Endothelial cell of umbilical vein (primary cell): ENCODE measurements around the gene GAL. TPM values are rescaled to one million over a fixed set of nuclear protein-coding genes. Genes with fewer than 3 reads are reported as not detected.

Experiments
- BruUV-seq: library from RNA; stranded (reverse); fragments of 400-500 nt; replicated peaks from 2 replicates; lab custom pipeline; 2021; lab: Mats Ljungman, UMichigan
- CTCF ChIA-PET: fragments of 300-600, 350-600 bp; sonication (Branson Sonifier 250); formaldehyde crosslinking; loops from one replicate; lab custom pipeline; 2021; ENCODE audit warnings: antibody characterized with exemption, inconsistent platforms; lab: Charles Lee
- POLR2A ChIA-PET: fragments of 300-600, 350-600 bp; sonication (Branson Sonifier 250); formaldehyde crosslinking; loops from one replicate; lab custom pipeline; 2021; ENCODE audit warnings: antibody characterized with exemption, inconsistent platforms; lab: Charles Lee
- DNase-seq: peaks from one replicate; pipeline ENCODE4 v3.0.0-alpha.2; 2011; ENCODE audit warnings: low read depth, low spot score
- FAIRE-seq: peaks from 2 replicates; lab custom pipeline; 2011; peaks lifted over from hg19 to GRCh38; lab: Jason Lieb, UNC
- H2AFZ ChIP-seq: 2 replicates; pipeline ENCODE4 v1.6.0; 2012; ENCODE audit warnings: low read depth, low read length, control low read depth, inconsistent platforms
- H3K27ac ChIP-seq: 2 replicates; pipeline ENCODE4 v1.5.1; 2011; ENCODE audit warnings: low read depth, mild to moderate bottlenecking, control low read depth, low read length, moderate library complexity; ENCODE audit not compliant: insufficient read depth
- H3K27me3 ChIP-seq, 2 experiments: 2 replicates each; pipeline versions ENCODE4 v1.6.0 to v1.6.1; 2011; ENCODE audit warnings: low read length in 2 of 2, mixed read lengths in 1 of 2; ENCODE audit not compliant: control insufficient read depth in 2 of 2, insufficient read depth in 2 of 2
- H3K36me3 ChIP-seq, 2 experiments: 2 replicates in 1 of 2; 3 replicates in 1 of 2; pipeline ENCODE4 v1.5.1; 2011; ENCODE audit warnings: low read length in 2 of 2, mild to moderate bottlenecking in 1 of 2, moderate library complexity in 1 of 2; ENCODE audit not compliant: control insufficient read depth in 2 of 2, insufficient read depth in 2 of 2; ENCODE audit errors: extremely low read depth in 1 of 2
- H3K4me1 ChIP-seq: 3 replicates; pipeline ENCODE4 v1.5.1; 2011; ENCODE audit warnings: mild to moderate bottlenecking, low read length; ENCODE audit not compliant: control insufficient read depth, insufficient read depth; ENCODE audit errors: extremely low read depth
- H3K4me2 ChIP-seq: 2 replicates; pipeline ENCODE4 v1.6.1; 2011; ENCODE audit warnings: low read length, control low read depth, mixed read lengths; ENCODE audit not compliant: insufficient read depth
- H3K4me3 ChIP-seq, 3 experiments: fragments of 200-600 bp in 1 of 3; sonication (generic), shearing (Covaris generic) in 1 of 3; replicated peaks in 1 of 3; 2 replicates each; pipeline ENCODE4 v1.5.1; 2011 to 2016; ENCODE audit warnings: control low read depth in 3 of 3, low read length in 3 of 3, mild to moderate bottlenecking in 2 of 3, inconsistent platforms in 1 of 3, low read depth in 1 of 3, moderate library complexity in 1 of 3; ENCODE audit not compliant: insufficient read depth in 1 of 3
- H3K79me2 ChIP-seq: 2 replicates; pipeline ENCODE4 v1.6.0; 2012; ENCODE audit warnings: low read length, inconsistent platforms; ENCODE audit not compliant: control insufficient read depth, insufficient read depth
- H3K9ac ChIP-seq: replicated peaks from 2 replicates; pipeline ENCODE3; 2011; ENCODE audit warnings: low read length, control low read depth; ENCODE audit not compliant: insufficient read depth; ENCODE audit errors: extremely low read depth
- H3K9me1 ChIP-seq: replicated peaks from 3 replicates; pipeline ENCODE4 v1.6.0; 2011; ENCODE audit warnings: mild to moderate bottlenecking, low read length; ENCODE audit not compliant: control insufficient read depth, insufficient read depth; ENCODE audit errors: extremely low read depth
- H3K9me3 ChIP-seq: replicated peaks from 2 replicates; pipeline ENCODE4 v1.5.1; 2012; ENCODE audit warnings: low read length, inconsistent platforms; ENCODE audit not compliant: control insufficient read depth, insufficient read depth
- H4K20me1 ChIP-seq: replicated peaks from 2 replicates; pipeline ENCODE3; 2011; ENCODE audit warnings: mild to moderate bottlenecking, low read length; ENCODE audit not compliant: control insufficient read depth, insufficient read depth; ENCODE audit errors: extremely low read depth
- FOS ChIP-seq: IDR thresholded peaks from 2 replicates; pipeline ENCODE4 v1.6.1; 2011; ENCODE audit warnings: mild to moderate bottlenecking, low read length, moderate library complexity, borderline replicate concordance; ENCODE audit not compliant: insufficient read depth
- JUN ChIP-seq: IDR thresholded peaks from 2 replicates; pipeline ENCODE4 v1.6.1; 2011; ENCODE audit warnings: borderline replicate concordance, low read depth; ENCODE audit not compliant: insufficient read length, insufficient read depth
- MAX ChIP-seq: IDR thresholded peaks from 2 replicates; pipeline ENCODE4 v1.6.1; 2011; ENCODE audit not compliant: insufficient read depth, insufficient read length
- POLR2AphosphoS5 ChIP-seq: IDR thresholded peaks from 2 replicates; pipeline ENCODE4 v1.6.1; 2012; ENCODE audit warnings: low read depth, mild to moderate bottlenecking, control low read depth, low read length, moderate library complexity; ENCODE audit not compliant: insufficient read depth
- dilution Hi-C: fragments of 300-500 bp; cut with MboI; formaldehyde crosslinking; loops from one replicate; pipeline ENCODE4 v1.15.0; 2019; ENCODE audit warnings: low sequenced_read_pairs; ENCODE audit not compliant: extremely low pct_ligation_motif_present
- intact Hi-C: fragments of 100-400 bp; cut with micrococcal nuclease; formaldehyde crosslinking; loops from one replicate; pipeline ENCODE4 v1.10.0; 2022
- polyA plus RNA-seq, 4 experiments: library from polyadenylated mRNA; depleted of rRNA in 3 of 4; stranded (reverse) in 3 of 4; unstranded in 1 of 4; fragments of >200 nt; gene quantifications; 2 replicates each; pipeline versions ENCODE4 v1.2.1 to v1.2.3, GENCODE V29; 2011 to 2012; ENCODE audit warnings: missing spikeins in 1 of 4
- total RNA-seq: library from RNA; stranded (reverse); gene quantifications from 2 replicates; pipeline ENCODE4 v1.2.3, GENCODE V29; 2021

GAL gene
- total and polyA plus RNA-seq, 2 donors (not counting 3 experiments of a cell fraction or from before 2014, with no cell fraction given), result 1.2 to 9.8 TPM

- no peak overlapping the region for H3K9ac ChIP-seq
- H3K27ac ChIP-seq, result no peak overlapping the region
- no TSS peak for BruUV-seq
- H3K27me3 ChIP-seq, result peaks cover 14 to 19% of the 10 kb centered on the region in 2 experiments
- H3K9me1 ChIP-seq, result no peaks in the 10 kb centered on the region
- dilution Hi-C loops (no loop called here), intact Hi-C loops (no loop called here)
- DNase-seq (no peak), FAIRE-seq (no peak)
- no peaks in the 10 kb centered on the region for H3K9me3 ChIP-seq
- H3K4me2 ChIP-seq, result no peak overlapping the region
- TF ChIP-seq FOS, result no peak
- no peaks in the 10 kb centered on the region for H4K20me1 ChIP-seq
- H3K36me3 ChIP-seq, result no peaks in the 10 kb centered on the region
- no peak overlapping the region for H3K4me3 ChIP-seq
- CTCF ChIA-PET, result interaction anchor here (1.7 kb wide), 1 partner anchor 8 kb away, joined by 6 read pairs; no protein-coding TSS in a partner anchor
- no peak overlapping the region for H2AFZ ChIP-seq
- H3K79me2 ChIP-seq, result no peaks in the 10 kb centered on the region
- H3K4me1 ChIP-seq, result no peaks in the 10 kb centered on the region
- POLR2A ChIA-PET, result no interaction called here
Observed at GRCh38 chr11:68715456-68716122, 31.2 kb downstream of the GAL start.

GRCh38 chr11:68721075-68721474, 36.7 kb downstream of the GAL start:
- no peaks in the 10 kb centered on the region for H3K9me3 ChIP-seq
- DNase-seq (no peak), FAIRE-seq (no peak)
- no peak overlapping the region for H3K4me2 ChIP-seq
- H3K9ac ChIP-seq, result no peak overlapping the region
- no peaks in the 10 kb centered on the region for H3K36me3 ChIP-seq
- dilution Hi-C loops, result no loop called here
- CTCF ChIA-PET, result no interaction called here
- no peak overlapping the region for H2AFZ ChIP-seq
- no peak for TF ChIP-seq JUN
- no peak for TF ChIP-seq FOS
- no peak for TF ChIP-seq POLR2AphosphoS5
- no peak for TF ChIP-seq MAX
- H3K27me3 ChIP-seq, result peaks cover 18 to 36% of the 10 kb centered on the region in 2 experiments
- H3K27ac ChIP-seq, result no peak overlapping the region
- intact Hi-C loops, result no loop called here
- no peaks in the 10 kb centered on the region for H4K20me1 ChIP-seq
- H3K4me3 ChIP-seq, result no peak overlapping the region
- POLR2A ChIA-PET, result no interaction called here
- H3K4me1 ChIP-seq, result no peaks in the 10 kb centered on the region
- no peaks in the 10 kb centered on the region for H3K79me2 ChIP-seq
- no peaks in the 10 kb centered on the region for H3K9me1 ChIP-seq
- BruUV-seq, result no TSS peak
